Adrenal gland (tissue), 12 donors: ENCODE results near the gene LRP1. TPM values are rescaled to one million over a fixed set of nuclear protein-coding genes. Genes with fewer than 3 reads are reported as not detected.

Experiments
- DNase-seq, 7 donors: peaks; one replicate each; pipeline ENCODE4 v3.0.0-alpha.2; 2019 to 2020
- H3K27ac ChIP-seq, 5 donors: fragments of 200-600 bp; sonication (generic) in 4 of 5; 1 replicate in 3 of 5; 2 replicates in 2 of 5; pipeline versions ENCODE4 v1.5.1 to v1.8.0; 2016 to 2020; ENCODE audit warnings: mild to moderate bottlenecking in 1 of 5
- H3K27me3 ChIP-seq: fragments of 200-600 bp; 2 replicates; pipeline ENCODE4 v1.8.0; 2021
- H3K36me3 ChIP-seq, 2 donors: fragments of 200-600 bp; replicated peaks in 1 of 2; 1 replicate in 1 of 2; 2 replicates in 1 of 2; pipeline versions ENCODE4 v1.5.1 to v1.8.0; 2018 to 2022
- H3K4me1 ChIP-seq, 2 donors: fragments of 200-600 bp; replicated peaks in 1 of 2; 1 replicate in 1 of 2; 2 replicates in 1 of 2; pipeline versions ENCODE4 v1.5.1 to v1.8.0; 2018 to 2021
- H3K4me3 ChIP-seq, 4 donors: fragments of 200-600 bp; sonication (generic) in 3 of 4; one replicate each; pipeline ENCODE4 v1.5.1; 2016 to 2018
- H3K9me3 ChIP-seq, 3 donors: fragments of 200-600 bp; sonication (generic) in 1 of 3; replicated peaks in 1 of 3; 1 replicate in 2 of 3; 2 replicates in 1 of 3; pipeline versions ENCODE4 v1.5.1 to v1.8.0; 2016 to 2021
- POLR2A ChIP-seq, 2 donors: fragments of 450-650 bp; IDR thresholded peaks; one replicate each; pipeline ENCODE4 v1.6.1; 2017; ENCODE audit warnings: antibody characterized with exemption in 2 of 2, mild to moderate bottlenecking in 2 of 2, moderate library complexity in 1 of 2
- WGBS, 4 donors: extraction: QIAGEN DNeasy Blood & Tissue Kit in 2 of 4; methylation state at CpG; one replicate each; pipeline versions ENCODE4 v1.1.5 to v1.1.7; 2013 to 2017; 5-methylcytosine and 5-hydroxymethylcytosine counted together
- intact Hi-C, 2 donors: fragments of 100-400 bp; cut with DNase I; formaldehyde crosslinking; loops; one replicate each; pipeline versions ENCODE4 v1.14.1 to v1.15.0; 2022 to 2023
- polyA plus RNA-seq, 3 donors: library from polyadenylated mRNA; stranded (reverse); fragments of 200-250 nt in 2 of 3; fragments of 350-450 nt in 1 of 3; fragmentation: Illumina TruSeq in 1 of 3; extraction: RNeasy Lipid Tissue Mini Kit (QIAGEN cat#74804) in 1 of 3; gene quantifications; one replicate each; pipeline ENCODE4 v1.2.3, GENCODE V29; 2013 to 2014
- total RNA-seq, 9 donors: library from RNA; depleted of rRNA in 4 of 9; stranded (reverse); fragments of >200 nt in 4 of 9; fragments of 120-200 nt in 1 of 9; fragmentation: NEBNext Ultra II Directional in 1 of 9; extraction: Animal tissue kit (Norgen Biotek cat#: 25700) in 1 of 9; gene quantifications; one replicate each; pipeline versions ENCODE4 v1.1.0 to v1.2.4, GENCODE V29; 2013 to 2023
- TF ChIP-seq, protein P1 (sequence below), 6 experiments: fragments of 450-650 bp in 4 of 6; fragments of 200-600 bp in 2 of 6; sonication (generic) in 1 of 6; IDR thresholded peaks; 1 replicate in 5 of 6; 2 replicates in 1 of 6; pipeline versions ENCODE4 v1.5.1 to v1.8.0; 2016 to 2021; ENCODE audit warnings: antibody characterized with exemption in 6 of 6, mild to moderate bottlenecking in 2 of 6, moderate library complexity in 1 of 6
- donor health status: healthy with polysubstance abuse.
- donor health status: Bipolar disorder and iron deficiency.
- donor health status: DM: yes; HTN: yes; CAD: no.
- donor health status: DM: no; HTN: no; CAD: no.
- donor health status: DM: no; HTN: no; CAD: no.
- donor health status: DM: yes; HTN: yes; CAD: no.

Gene LRP1
- total and polyA plus RNA-seq, 12 donors, result 18.4 to 307 (median 138) TPM

DNA sequence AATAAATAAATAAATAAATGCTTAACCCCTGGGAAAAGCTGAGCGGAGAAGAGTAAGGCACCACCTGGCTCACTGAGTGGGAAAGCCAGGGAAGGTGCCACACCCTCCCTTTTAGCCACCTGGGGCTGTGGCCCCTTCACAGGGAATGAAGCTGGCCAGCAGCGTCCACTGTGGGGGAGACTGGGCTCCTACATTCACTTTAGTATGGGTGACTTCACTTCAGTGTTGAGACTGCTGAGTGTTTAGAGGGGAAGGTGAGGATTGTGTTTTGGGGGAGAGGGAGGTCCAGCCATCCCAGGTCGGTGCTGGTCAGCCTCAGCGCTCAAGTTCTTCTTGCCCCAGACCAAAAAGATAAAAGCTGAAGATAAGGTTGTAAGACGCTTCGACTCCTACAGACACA, 37.8 kb upstream of the LRP1 start:
- Histone ChIP-seq H3K9me3 (no peaks in the 10 kb centered on the region), H3K27ac (peak overlapping the region in 4 of 5 donors; percentile 14 to 99 (median 98)), H3K4me1 (peaks cover 13 to 42% of the 10 kb centered on the region in 2 donors), H3K27me3 (no peaks in the 10 kb centered on the region), H3K36me3 (peaks cover 0 to 37% of the 10 kb centered on the region in 2 donors), H3K4me3 (peak overlapping the region in 2 of 4 donors; percentile 12 to 53)
- TF ChIP-seq, protein P1, sequence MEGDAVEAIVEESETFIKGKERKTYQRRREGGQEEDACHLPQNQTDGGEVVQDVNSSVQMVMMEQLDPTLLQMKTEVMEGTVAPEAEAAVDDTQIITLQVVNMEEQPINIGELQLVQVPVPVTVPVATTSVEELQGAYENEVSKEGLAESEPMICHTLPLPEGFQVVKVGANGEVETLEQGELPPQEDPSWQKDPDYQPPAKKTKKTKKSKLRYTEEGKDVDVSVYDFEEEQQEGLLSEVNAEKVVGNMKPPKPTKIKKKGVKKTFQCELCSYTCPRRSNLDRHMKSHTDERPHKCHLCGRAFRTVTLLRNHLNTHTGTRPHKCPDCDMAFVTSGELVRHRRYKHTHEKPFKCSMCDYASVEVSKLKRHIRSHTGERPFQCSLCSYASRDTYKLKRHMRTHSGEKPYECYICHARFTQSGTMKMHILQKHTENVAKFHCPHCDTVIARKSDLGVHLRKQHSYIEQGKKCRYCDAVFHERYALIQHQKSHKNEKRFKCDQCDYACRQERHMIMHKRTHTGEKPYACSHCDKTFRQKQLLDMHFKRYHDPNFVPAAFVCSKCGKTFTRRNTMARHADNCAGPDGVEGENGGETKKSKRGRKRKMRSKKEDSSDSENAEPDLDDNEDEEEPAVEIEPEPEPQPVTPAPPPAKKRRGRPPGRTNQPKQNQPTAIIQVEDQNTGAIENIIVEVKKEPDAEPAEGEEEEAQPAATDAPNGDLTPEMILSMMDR (IDR thresholded peaks at IDR 0.05), result no peak
- no peak for TF ChIP-seq POLR2A (IDR thresholded peaks at IDR 0.05)
- DNase-seq, result peak in 1 of 7 donors; percentile 15
- intact Hi-C loops, result no loop called here
- whole genome bisulfite sequencing, 4 donors, result 45 to 46% (median 45%) methylated on average over 6 of the region's 6 CpGs

DNA sequence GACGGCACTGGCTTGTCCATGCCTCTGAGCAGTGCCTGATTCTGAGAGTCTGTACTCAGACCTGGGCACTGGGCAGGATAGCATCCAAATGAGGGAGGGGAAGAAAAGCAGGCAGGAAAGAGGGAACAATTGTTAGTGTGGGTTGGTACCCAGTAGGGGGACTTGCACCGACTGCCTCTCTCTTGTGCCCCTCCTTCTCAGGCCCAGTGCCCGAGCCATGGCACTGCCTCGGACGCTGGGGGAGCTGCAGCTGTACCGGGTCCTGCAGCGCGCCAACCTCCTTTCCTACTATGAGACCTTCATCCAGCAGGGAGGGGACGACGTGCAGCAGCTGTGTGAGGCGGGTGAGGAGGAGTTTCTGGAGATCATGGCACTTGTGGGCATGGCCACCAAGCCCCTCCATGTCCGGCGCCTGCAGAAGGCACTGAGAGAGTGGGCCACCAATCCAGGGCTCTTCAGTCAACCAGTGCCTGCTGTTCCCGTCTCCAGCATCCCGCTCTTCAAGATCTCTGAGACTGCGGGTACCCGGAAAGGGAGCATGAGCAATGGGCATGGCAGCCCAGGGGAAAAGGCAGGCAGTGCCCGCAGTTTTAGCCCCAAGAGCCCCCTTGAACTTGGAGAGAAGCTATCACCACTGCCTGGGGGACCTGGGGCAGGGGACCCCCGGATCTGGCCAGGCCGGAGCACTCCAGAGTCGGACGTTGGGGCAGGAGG, 37.2 kb upstream of the LRP1 start:
- peak overlapping the region in 1 of 4 donors; percentile 53 for H3K4me3 ChIP-seq
- H3K36me3 ChIP-seq, result peaks cover 0 to 43% of the 10 kb centered on the region in 2 donors
- intact Hi-C loops, result no loop called here
- 39 to 92% (median 65%) methylated on average over 6 to 22 of the region's 22 CpGs for WGBS, 4 donors
- H3K4me1 ChIP-seq, result peaks cover 11 to 36% of the 10 kb centered on the region in 2 donors
- no peaks in the 10 kb centered on the region for H3K27me3 ChIP-seq
- H3K9me3 ChIP-seq, result no peaks in the 10 kb centered on the region
- peak in 3 of 7 donors; percentile 28 to 36 (median 30) for DNase-seq
- TF ChIP-seq POLR2A (IDR thresholded peaks at IDR 0.05), result no peak
- TF ChIP-seq, protein P1 (IDR thresholded peaks at IDR 0.05), result no peak
- peak overlapping the region in 2 of 5 donors; percentile 98 to 99 for H3K27ac ChIP-seq

DNA sequence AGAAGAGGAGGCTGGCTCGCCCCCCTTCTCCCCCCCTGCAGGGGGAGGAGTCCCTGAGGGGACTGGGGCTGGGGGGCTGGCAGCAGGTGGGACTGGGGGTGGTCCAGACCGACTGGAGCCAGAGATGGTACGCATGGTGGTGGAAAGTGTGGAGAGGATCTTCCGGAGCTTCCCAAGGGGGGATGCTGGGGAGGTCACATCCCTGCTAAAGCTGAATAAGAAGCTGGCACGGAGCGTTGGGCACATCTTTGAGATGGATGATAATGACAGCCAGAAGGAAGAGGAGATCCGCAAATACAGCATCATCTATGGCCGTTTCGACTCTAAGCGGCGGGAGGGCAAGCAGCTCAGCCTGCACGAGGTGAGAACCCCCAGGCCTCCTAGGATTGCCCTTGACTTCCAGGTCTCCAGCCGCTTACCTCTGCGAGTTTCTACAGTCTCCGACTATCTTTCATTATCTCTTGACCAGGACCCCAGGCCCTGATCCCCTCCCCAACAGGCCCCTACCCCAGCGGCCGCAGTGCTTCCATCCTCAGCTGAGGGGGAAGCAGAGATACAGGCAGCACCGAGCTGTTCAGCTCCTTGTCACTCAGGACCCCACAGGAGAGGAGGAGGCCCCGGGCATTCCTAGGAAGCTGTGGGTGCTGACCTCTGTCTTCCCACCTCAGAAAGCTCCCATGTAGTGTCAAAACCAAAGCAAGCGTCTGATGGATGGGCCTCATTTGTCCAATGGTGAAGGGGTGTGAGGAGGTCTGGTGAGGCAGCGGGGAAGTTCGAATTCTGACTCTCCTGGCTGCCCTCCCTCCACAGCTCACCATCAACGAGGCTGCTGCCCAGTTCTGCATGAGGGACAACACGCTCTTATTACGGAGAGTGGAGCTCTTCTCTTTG, 36.4 kb upstream of the LRP1 start:
- H3K9me3 ChIP-seq, result no peaks in the 10 kb centered on the region
- WGBS, 4 donors, result 72 to 82% (median 76%) methylated on average over 17 to 25 of the region's 25 CpGs
- H3K36me3 ChIP-seq, result peaks cover 0 to 51% of the 10 kb centered on the region in 2 donors
- intact Hi-C loops, result no loop called here
- H3K27ac ChIP-seq, result peak overlapping the region in 2 of 5 donors; percentile 12 to 61
- DNase-seq, result peak in 1 of 7 donors; percentile 27
- H3K4me3 ChIP-seq, result peak overlapping the region in 1 of 4 donors; percentile 53
- TF ChIP-seq POLR2A (IDR thresholded peaks at IDR 0.05), result no peak
- TF ChIP-seq, protein P1 (IDR thresholded peaks at IDR 0.05), result no peak
- no peaks in the 10 kb centered on the region for H3K27me3 ChIP-seq
- H3K4me1 ChIP-seq, result peaks cover 7 to 36% of the 10 kb centered on the region in 2 donors

DNA sequence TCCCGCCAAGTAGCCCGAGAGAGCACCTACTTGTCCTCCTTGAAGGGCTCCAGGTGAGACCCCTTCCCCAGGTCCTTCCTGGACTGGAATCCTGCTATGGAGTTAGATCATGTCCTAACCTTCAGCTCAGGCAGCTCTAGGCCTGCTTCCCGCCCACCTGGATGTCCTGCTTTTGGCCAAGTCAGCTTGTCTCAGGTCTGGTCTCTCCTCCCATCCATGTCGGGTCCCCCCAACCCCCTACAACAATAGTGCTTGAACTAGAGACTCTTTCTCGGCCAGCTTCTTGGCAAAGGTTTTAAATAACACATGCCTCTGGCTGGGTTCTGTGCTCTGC, 35.8 kb upstream of the LRP1 start:
- no peak for TF ChIP-seq POLR2A (IDR thresholded peaks at IDR 0.05)
- TF ChIP-seq, protein P1 (IDR thresholded peaks at IDR 0.05), result no peak
- Histone ChIP-seq H3K9me3 (no peaks in the 10 kb centered on the region), H3K36me3 (peaks cover 0 to 57% of the 10 kb centered on the region in 2 donors), H3K27me3 (no peaks in the 10 kb centered on the region), H3K4me1 (peaks cover 13 to 42% of the 10 kb centered on the region in 2 donors), H3K27ac (peak overlapping the region in 2 of 5 donors; percentile 61 to 73), H3K4me3 (no peak overlapping the region)
- intact Hi-C loops, result no loop called here
- WGBS, 4 donors, result 73 to 85% (median 81%) methylated on average over 3 to 5 of the region's 5 CpGs
- peak in 3 of 7 donors; percentile 23 to 51 (median 23) for DNase-seq
